Pancreas (tissue), 10 donors: Measurements from ENCODE around the gene MT1X. TPM values are rescaled to one million over a fixed set of nuclear protein-coding genes. Genes with fewer than 3 reads are reported as not detected.
"Not testable (repeated sequence)": the region's sequence is repeated elsewhere in the genome, so short reads cannot be mapped to it uniquely, and the experiment has no call there.

Source experiments
- ATAC-seq, 4 donors: fragments of 200-7000 bp; cut with Tn5 transposase; one replicate each; pipeline versions ENCODE4 v1.8.0 to v1.9.1; 2020; ENCODE audit warnings: mild to moderate bottlenecking in 4 of 4, moderate library complexity in 4 of 4
- DNase-seq, 6 donors: peaks; one replicate each; pipeline ENCODE4 v3.0.0-alpha.2; 2020
- FAIRE-seq: peaks from 2 replicates; lab custom pipeline; 2012; peaks lifted over from hg19 to GRCh38; lab: Jason Lieb, UNC
- H3K27ac ChIP-seq, 4 donors: fragments of 200-600 bp; sonication (generic); 1 replicate in 3 of 4; 2 replicates in 1 of 4; pipeline versions ENCODE4 v1.5.0 to v1.8.0; 2020
- H3K27me3 ChIP-seq, 4 donors: fragments of 200-600 bp; one replicate each; pipeline ENCODE4 v1.8.0; 2021
- H3K36me3 ChIP-seq, 3 donors: fragments of 200-600 bp; sonication (generic) in 1 of 3; one replicate each; pipeline versions ENCODE4 v1.5.0 to v1.8.0; 2020 to 2021
- H3K4me1 ChIP-seq, 3 donors: fragments of 200-600 bp; one replicate each; pipeline ENCODE4 v1.8.0; 2021
- H3K4me3 ChIP-seq, 4 donors: fragments of 200-600 bp; sonication (generic) in 2 of 4; one replicate each; pipeline versions ENCODE4 v1.5.0 to v1.8.0; 2020 to 2021
- H3K9me3 ChIP-seq, 4 donors: fragments of 200-600 bp; one replicate each; pipeline ENCODE4 v1.8.0; 2021
- CTCF ChIP-seq, 4 donors: fragments of 200-600 bp; sonication (generic) in 3 of 4; IDR thresholded peaks; one replicate each; pipeline versions ENCODE4 v1.5.0 to v1.8.0; 2021; ENCODE audit warnings: antibody characterized with exemption in 4 of 4
- WGBS, 2 donors: extraction: QIAGEN DNeasy Blood & Tissue Kit; methylation state at CpG; one replicate each; pipeline ENCODE4 v1.1.7; 2013; 5-methylcytosine and 5-hydroxymethylcytosine counted together
- intact Hi-C, 3 donors: fragments of 100-400 bp; cut with DNase I; formaldehyde crosslinking; loops; one replicate each; pipeline versions ENCODE4 v1.11.1 to v1.14.2; 2022
- polyA plus RNA-seq, 2 donors: library from polyadenylated mRNA; stranded (reverse); fragments of 200-250 nt; gene quantifications; one replicate each; pipeline ENCODE4 v1.2.3, GENCODE V29; 2013
- total RNA-seq, 6 donors: library from RNA; stranded (reverse); fragmentation: NEBNext Ultra II Directional in 4 of 6; extraction: Animal tissue kit (Norgen Biotek cat#: 25700) in 4 of 6; gene quantifications; one replicate each; pipeline versions ENCODE4 v1.2.1 to v1.2.4, GENCODE V29; 2021 to 2023
- donor health status: healthy with polysubstance abuse.
- donor health status: DM: no; HTN: no; CAD: no; lungs with moderate emphysema.
- donor health status: DM: no; HTN: no; CAD: no.
- donor health status: control.
- donor health status: control.
- donor health status: Bipolar disorder and iron deficiency.
- donor health status: DM: yes; HTN: yes; CAD: no.
- donor health status: DM: no; HTN: no; CAD: no.
- donor health status: DM: no; HTN: no; CAD: no.
- donor health status: DM: yes; HTN: yes; CAD: no.

MT1X gene
- total and polyA plus RNA-seq, 8 donors, result 56.1 to 992 (median 333) TPM

GRCh38 chr16:56672761-56673536, 9.3 kb upstream of the MT1X start:
- FAIRE-seq (no peak), ATAC-seq (no peak), DNase-seq (no peak)
- Histone ChIP-seq H3K36me3 (no peaks in the 10 kb centered on the region), H3K27me3 (no peaks in the 10 kb centered on the region), H3K4me3 (no peak overlapping the region), H3K4me1 (peaks cover 1 to 4% (median 3%) of the 10 kb centered on the region in 3 donors), H3K27ac (no peak overlapping the region), H3K9me3 (no peaks in the 10 kb centered on the region)
- 87 to 88% methylated on average over 11 of the region's 11 CpGs for WGBS, 2 donors
- intact Hi-C loops, result no loop called here
- TF ChIP-seq CTCF (IDR thresholded peaks at IDR 0.05), result no peak

GRCh38 chr16:56673921-56674320, 8.3 kb upstream of the MT1X start:
- intact Hi-C loops, result no loop called here
- FAIRE-seq, result no peak
- peak in 1 of 6 donors; percentile 66 for DNase-seq
- Histone ChIP-seq H3K36me3 (no peaks in the 10 kb centered on the region), H3K27me3 (no peaks in the 10 kb centered on the region), H3K9me3 (no peaks in the 10 kb centered on the region), H3K4me1 (peaks cover 0 to 6% (median 3%) of the 10 kb centered on the region in 3 donors), H3K27ac (no peak overlapping the region), H3K4me3 (no peak overlapping the region)
- peak in 3 of 4 donors; percentile 22 to 68 (median 54) for ATAC-seq
- TF ChIP-seq CTCF (IDR thresholded peaks at IDR 0.05), result peak in 3 of 4 donors; percentile 18 to 54 (median 49)
- WGBS, 2 donors, result 33 to 37% methylated on average over 12 of the region's 12 CpGs

- ATAC-seq, DNase-seq, H3K27ac ChIP-seq, H3K27me3 ChIP-seq, H3K4me3 ChIP-seq, intact Hi-C loops, H3K9me3 ChIP-seq, H3K4me1 ChIP-seq, FAIRE-seq, H3K36me3 ChIP-seq: not testable (repeated sequence)
- 83 to 89% methylated on average over 6 of the region's 6 CpGs for WGBS, 2 donors
Measured at GRCh38 chr16:56674570-56674969, 7.7 kb upstream of the MT1X start.

- Histone ChIP-seq H3K36me3 (no peaks in the 10 kb centered on the region), H3K27ac (no peak overlapping the region), H3K9me3 (no peaks in the 10 kb centered on the region), H3K4me3 (no peak overlapping the region), H3K27me3 (no peaks in the 10 kb centered on the region), H3K4me1 (peaks cover 0 to 6% (median 6%) of the 10 kb centered on the region in 3 donors)
- WGBS, 2 donors, result 49 to 57% methylated on average over 32 of the region's 32 CpGs
- ATAC-seq (no peak), FAIRE-seq (no peak), DNase-seq (no peak)
- TF ChIP-seq CTCF (IDR thresholded peaks at IDR 0.05), result no peak
- intact Hi-C loops, result no loop called here
Measured at GRCh38 chr16:56675685-56676210, 6.5 kb upstream of the MT1X start.

GRCh38 chr16:56677474-56677873, 4.8 kb upstream of the MT1X start:
- intact Hi-C loops, result no loop called here
- no peak overlapping the region for H3K27ac ChIP-seq
- TF ChIP-seq CTCF (IDR thresholded peaks at IDR 0.05), result no peak
- H3K9me3 ChIP-seq, result no peaks in the 10 kb centered on the region
- 33 to 39% methylated on average over 3 of the region's 3 CpGs for WGBS, 2 donors
- no peaks in the 10 kb centered on the region for H3K27me3 ChIP-seq
- DNase-seq (peak in 5 of 6 donors; percentile 56 to 83 (median 80)), ATAC-seq (peak in 3 of 4 donors; percentile 24 to 53 (median 35)), FAIRE-seq (no peak)
- H3K36me3 ChIP-seq, result no peaks in the 10 kb centered on the region
- peaks cover 0 to 12% (median 6%) of the 10 kb centered on the region in 3 donors for H3K4me1 ChIP-seq
- no peak overlapping the region for H3K4me3 ChIP-seq
